ENCODE results near the gene AMACR. TPM values are rescaled to one million over a fixed set of nuclear protein-coding genes. Genes with fewer than 3 reads are reported as not detected.

AMACR gene
- total and polyA plus RNA-seq, 9 of the 15 experiments (the other 6 are each of a cell fraction or from before 2014, with no cell fraction given): 0.72 to 4.6 (median 4.0) TPM

DNA sequence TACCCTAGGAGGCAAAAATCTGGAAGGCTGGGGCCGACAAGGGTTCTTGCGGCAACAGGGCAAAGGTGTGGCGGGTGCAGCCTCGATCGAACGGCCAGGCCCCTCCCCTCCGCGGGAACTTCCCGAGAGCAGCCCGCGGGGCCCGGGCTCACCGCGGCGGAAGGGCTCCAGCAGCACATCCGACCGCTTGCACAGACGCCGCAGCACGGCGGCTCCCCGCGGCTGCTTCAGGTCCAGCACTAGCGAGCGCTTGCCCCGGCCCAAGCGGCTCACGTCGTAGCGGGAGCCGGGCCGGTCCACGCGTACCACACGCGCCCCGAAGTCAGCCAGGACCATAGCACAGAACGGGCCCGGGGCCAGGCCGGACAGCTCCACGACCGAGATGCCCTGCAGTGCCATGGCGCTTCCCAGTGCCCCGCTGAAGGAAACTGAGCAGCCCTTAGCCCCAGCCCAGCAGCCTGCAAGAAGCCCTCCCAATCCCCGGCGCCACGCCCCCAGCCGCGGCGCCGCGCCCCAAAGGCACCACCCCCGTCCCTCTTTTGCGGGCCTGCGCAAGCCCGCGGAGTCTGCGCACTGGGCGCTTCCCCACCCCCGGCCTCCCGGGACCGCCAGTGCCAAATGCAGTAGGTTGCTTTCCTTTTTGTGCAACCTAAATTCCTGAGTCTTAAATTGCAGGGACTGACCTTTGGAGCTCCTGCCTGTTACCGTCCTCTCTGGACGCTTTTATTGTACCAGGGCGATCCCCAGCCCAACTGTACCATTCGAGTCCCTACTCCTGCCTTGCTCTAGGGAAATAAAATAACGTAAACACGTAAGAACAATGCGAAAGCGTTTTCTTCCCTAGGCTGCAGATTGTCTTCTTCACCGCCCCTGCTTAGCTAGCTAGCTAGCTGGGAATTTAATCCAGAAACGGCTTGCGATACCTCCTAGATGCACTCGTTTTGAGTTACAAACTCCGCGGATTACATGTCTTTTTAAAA, at the start of gene AMACR (continued):
- TF ChIP-seq, protein P1, sequence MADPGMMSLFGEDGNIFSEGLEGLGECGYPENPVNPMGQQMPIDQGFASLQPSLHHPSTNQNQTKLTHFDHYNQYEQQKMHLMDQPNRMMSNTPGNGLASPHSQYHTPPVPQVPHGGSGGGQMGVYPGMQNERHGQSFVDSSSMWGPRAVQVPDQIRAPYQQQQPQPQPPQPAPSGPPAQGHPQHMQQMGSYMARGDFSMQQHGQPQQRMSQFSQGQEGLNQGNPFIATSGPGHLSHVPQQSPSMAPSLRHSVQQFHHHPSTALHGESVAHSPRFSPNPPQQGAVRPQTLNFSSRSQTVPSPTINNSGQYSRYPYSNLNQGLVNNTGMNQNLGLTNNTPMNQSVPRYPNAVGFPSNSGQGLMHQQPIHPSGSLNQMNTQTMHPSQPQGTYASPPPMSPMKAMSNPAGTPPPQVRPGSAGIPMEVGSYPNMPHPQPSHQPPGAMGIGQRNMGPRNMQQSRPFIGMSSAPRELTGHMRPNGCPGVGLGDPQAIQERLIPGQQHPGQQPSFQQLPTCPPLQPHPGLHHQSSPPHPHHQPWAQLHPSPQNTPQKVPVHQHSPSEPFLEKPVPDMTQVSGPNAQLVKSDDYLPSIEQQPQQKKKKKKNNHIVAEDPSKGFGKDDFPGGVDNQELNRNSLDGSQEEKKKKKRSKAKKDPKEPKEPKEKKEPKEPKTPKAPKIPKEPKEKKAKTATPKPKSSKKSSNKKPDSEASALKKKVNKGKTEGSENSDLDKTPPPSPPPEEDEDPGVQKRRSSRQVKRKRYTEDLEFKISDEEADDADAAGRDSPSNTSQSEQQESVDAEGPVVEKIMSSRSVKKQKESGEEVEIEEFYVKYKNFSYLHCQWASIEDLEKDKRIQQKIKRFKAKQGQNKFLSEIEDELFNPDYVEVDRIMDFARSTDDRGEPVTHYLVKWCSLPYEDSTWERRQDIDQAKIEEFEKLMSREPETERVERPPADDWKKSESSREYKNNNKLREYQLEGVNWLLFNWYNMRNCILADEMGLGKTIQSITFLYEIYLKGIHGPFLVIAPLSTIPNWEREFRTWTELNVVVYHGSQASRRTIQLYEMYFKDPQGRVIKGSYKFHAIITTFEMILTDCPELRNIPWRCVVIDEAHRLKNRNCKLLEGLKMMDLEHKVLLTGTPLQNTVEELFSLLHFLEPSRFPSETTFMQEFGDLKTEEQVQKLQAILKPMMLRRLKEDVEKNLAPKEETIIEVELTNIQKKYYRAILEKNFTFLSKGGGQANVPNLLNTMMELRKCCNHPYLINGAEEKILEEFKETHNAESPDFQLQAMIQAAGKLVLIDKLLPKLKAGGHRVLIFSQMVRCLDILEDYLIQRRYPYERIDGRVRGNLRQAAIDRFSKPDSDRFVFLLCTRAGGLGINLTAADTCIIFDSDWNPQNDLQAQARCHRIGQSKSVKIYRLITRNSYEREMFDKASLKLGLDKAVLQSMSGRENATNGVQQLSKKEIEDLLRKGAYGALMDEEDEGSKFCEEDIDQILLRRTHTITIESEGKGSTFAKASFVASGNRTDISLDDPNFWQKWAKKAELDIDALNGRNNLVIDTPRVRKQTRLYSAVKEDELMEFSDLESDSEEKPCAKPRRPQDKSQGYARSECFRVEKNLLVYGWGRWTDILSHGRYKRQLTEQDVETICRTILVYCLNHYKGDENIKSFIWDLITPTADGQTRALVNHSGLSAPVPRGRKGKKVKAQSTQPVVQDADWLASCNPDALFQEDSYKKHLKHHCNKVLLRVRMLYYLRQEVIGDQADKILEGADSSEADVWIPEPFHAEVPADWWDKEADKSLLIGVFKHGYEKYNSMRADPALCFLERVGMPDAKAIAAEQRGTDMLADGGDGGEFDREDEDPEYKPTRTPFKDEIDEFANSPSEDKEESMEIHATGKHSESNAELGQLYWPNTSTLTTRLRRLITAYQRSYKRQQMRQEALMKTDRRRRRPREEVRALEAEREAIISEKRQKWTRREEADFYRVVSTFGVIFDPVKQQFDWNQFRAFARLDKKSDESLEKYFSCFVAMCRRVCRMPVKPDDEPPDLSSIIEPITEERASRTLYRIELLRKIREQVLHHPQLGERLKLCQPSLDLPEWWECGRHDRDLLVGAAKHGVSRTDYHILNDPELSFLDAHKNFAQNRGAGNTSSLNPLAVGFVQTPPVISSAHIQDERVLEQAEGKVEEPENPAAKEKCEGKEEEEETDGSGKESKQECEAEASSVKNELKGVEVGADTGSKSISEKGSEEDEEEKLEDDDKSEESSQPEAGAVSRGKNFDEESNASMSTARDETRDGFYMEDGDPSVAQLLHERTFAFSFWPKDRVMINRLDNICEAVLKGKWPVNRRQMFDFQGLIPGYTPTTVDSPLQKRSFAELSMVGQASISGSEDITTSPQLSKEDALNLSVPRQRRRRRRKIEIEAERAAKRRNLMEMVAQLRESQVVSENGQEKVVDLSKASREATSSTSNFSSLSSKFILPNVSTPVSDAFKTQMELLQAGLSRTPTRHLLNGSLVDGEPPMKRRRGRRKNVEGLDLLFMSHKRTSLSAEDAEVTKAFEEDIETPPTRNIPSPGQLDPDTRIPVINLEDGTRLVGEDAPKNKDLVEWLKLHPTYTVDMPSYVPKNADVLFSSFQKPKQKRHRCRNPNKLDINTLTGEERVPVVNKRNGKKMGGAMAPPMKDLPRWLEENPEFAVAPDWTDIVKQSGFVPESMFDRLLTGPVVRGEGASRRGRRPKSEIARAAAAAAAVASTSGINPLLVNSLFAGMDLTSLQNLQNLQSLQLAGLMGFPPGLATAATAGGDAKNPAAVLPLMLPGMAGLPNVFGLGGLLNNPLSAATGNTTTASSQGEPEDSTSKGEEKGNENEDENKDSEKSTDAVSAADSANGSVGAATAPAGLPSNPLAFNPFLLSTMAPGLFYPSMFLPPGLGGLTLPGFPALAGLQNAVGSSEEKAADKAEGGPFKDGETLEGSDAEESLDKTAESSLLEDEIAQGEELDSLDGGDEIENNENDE (IDR thresholded peaks at IDR 0.05; ENCODE audit: low read depth, low read length): no peak
- no peak for TF ChIP-seq PHTF2 (CRISPR knock-in tag; IDR thresholded peaks at IDR 0.05)
- TF ChIP-seq ZNF318 (IDR thresholded peaks at IDR 0.05; ENCODE audit: borderline replicate concordance in 1 of 2, low read depth in 1 of 2): no peak
- no peak for TF ChIP-seq ZNF133 (CRISPR knock-in tag; IDR thresholded peaks at IDR 0.05)
- no peak for TF ChIP-seq HDGF (IDR thresholded peaks at IDR 0.05)
- TF ChIP-seq BCOR (IDR thresholded peaks at IDR 0.05): no peak
- TF ChIP-seq HMG20A (CRISPR knock-in tag; conservative IDR thresholded peaks at IDR 0.05): no peak

Measured in K562 (cell line).